A549 (cell line): ENCODE results near the gene DCTD.

Experiments
- CEBPB ChIP-seq, 2 experiments: fragments of >200 bp in 1 of 2; sonication (Bioruptor Twin) in 1 of 2; formaldehyde crosslinking in 1 of 2; IDR thresholded peaks; 2 replicates each; pipeline ENCODE4 v1.6.1; 2012 to 2016
- EP300 ChIP-seq, 2 experiments: fragments of >200 bp; sonication (Bioruptor Twin); formaldehyde crosslinking; IDR thresholded peaks; 2 replicates in 1 of 2; 3 replicates in 1 of 2; pipeline ENCODE4 v1.6.1; 2016 to 2017
- RAD21 ChIP-seq, 2 experiments: fragments of >200 bp in 1 of 2; sonication (Bioruptor Twin) in 1 of 2; formaldehyde crosslinking in 1 of 2; IDR thresholded peaks in 1 of 2; conservative IDR thresholded peaks in 1 of 2; 2 replicates in 1 of 2; 3 replicates in 1 of 2; pipeline ENCODE4 v1.6.1; 2012 to 2018; ENCODE audit warnings: inconsistent platforms in 1 of 2

DNA sequence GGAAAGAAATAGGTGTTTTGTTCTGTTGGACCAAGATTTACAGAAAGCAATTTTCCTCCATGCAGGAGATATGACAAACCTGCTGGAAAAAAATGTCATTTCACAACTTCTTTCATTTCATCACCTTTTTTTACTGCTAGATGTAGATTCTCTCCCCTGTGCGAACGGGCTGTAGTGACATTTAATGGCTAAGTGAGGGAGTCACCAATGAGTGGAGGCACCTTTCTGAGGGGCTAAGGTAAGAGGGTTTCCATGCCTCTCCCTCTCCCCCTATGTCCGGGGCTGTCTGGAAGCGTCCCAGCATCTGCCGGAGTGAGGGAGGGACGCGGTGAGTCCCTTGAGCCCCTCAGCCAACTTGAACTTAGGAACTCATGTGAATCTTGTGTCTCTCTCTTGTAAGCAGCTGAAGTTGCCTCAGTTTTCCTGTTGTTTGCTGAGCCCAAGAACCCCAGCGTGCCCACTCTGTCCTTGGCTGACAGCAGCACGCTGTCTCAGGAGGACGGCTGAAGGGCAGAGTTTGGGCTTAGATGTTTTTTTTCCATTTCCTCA, 42.3 kb downstream of the DCTD start:
- TF ChIP-seq CEBPB (IDR thresholded peaks at IDR 0.05) (no peak), RAD21 (conservative IDR thresholded peaks at IDR 0.05 in 1 of 2, IDR thresholded peaks at IDR 0.05 in 1 of 2) (no peak), EP300 (IDR thresholded peaks at IDR 0.05) (no peak)
